ENCODE measurements around the gene CDK16.

The CDK16 gene

DNA sequence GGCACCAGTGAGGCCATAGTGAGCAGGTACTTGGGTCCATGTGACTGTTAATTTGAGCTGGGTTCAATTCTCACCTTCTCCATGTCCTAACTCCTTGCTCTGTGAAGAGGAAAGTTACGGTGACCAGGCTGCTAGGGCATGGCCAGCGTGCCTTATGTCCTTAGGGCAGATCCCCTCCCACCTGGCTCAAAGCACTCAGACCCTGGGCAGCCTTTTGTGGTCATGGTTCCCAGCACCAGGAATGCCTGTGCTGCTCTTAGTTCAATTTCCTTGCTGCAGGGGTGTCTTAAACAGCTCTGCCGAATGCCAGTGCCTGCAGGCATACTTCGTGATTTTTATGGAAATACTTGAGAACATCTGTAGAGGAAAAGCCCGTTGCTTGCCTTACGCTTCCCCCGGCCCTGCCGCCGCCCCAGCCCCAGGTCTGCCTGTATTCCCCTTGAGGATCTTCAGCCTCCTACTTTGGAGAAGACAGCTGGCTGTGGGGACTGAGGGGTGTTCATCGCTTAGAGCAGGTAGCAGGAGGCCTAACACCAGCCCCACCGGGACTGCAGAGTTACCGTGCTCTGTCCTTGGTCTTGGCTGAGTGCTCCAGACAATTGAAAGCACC lies 3.1 kb upstream of the CDK16 start:
- Histone ChIP-seq H2BK12ac (ENCODE audit: low read length) (no peak overlapping the region), H4K8ac (ENCODE audit: low read depth, low read length) (no peak overlapping the region), H3K79me1 (ENCODE audit: low read length) (peaks cover 11% of the 10 kb centered on the region), H3K9me3 (ENCODE audit: insufficient read depth, low read depth, low read length) (peaks cover 4% of the 10 kb centered on the region), H3K4ac (ENCODE audit: low read depth, low read length) (no peak overlapping the region), H3K9ac (ENCODE audit: low read length) (no peak overlapping the region), H4K12ac (ENCODE audit: low read depth, low read length) (no peak overlapping the region), H2AFZ (ENCODE audit: insufficient read depth, low read length, poor library complexity) (no peak overlapping the region), H3K18ac (ENCODE audit: low read length) (no peak overlapping the region), H3K27ac (ENCODE audit: low read depth, low read length) (no peak overlapping the region), H3K14ac (ENCODE audit: low read length) (no peak overlapping the region), H2BK120ac (ENCODE audit: insufficient read depth, low read length, poor library complexity) (no peak overlapping the region), H2AK5ac (ENCODE audit: low read length) (no peak overlapping the region), H2BK5ac (ENCODE audit: low read depth, low read length, poor library complexity) (no peak overlapping the region), H3K36me3 (ENCODE audit: control insufficient read depth in 1 of 2, insufficient read depth in 2 of 2, low read length in 2 of 2) (peaks cover 38 to 56% of the 10 kb centered on the region in 2 experiments), H3K4me3 (ENCODE audit: low read depth, low read length) (no peak overlapping the region), H3K23ac (ENCODE audit: low read length) (no peak overlapping the region), H3K4me1 (ENCODE audit: control insufficient read depth in 1 of 2, insufficient read depth in 2 of 2, low read length in 2 of 2) (peaks cover 11 to 16% of the 10 kb centered on the region in 2 experiments), H4K91ac (ENCODE audit: low read depth, low read length) (no peak overlapping the region), H3K27me3 (ENCODE audit: insufficient read depth, low read length) (no peaks in the 10 kb centered on the region), H3K4me2 (ENCODE audit: low read length) (no peak overlapping the region), H3K79me2 (ENCODE audit: control insufficient read depth, insufficient read depth, low read length, poor library complexity) (peaks cover 15% of the 10 kb centered on the region)
- WGBS (ENCODE audit: extremely low coverage, insufficient coverage, insufficient read length) = no CpG with 5 or more reads among the region's 12 CpGs
- no peak for DNase-seq

DNA sequence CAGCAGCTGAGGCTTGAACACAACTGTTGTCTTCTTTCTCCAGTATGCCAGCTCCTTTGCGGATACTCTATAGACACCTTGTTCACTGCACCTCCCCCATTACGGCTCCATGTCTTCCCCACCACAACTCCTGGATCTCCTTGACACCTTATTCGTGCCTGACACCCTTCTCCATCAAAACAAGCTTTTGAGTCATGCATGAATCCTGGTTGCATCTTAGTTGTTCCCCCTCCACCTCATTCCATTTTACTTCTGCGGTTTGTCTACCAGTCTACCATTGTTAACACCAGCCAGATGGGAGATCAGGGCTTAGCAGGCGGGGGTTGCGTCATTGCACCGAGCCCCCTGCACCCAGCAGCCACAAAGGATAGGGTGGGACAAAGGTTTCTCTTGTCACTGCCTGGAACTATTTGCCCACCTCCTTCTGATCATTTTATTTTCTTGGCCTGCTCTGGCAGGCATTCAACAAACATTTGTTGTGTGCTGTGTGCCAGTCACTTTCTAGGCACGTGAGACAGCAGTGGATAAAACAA lies 2.0 kb upstream of the CDK16 start:
- Histone ChIP-seq H3K4me3 (ENCODE audit: low read depth, low read length) (no peak overlapping the region), H4K8ac (ENCODE audit: low read depth, low read length) (no peak overlapping the region), H3K9ac (ENCODE audit: low read length) (no peak overlapping the region), H4K91ac (ENCODE audit: low read depth, low read length) (no peak overlapping the region), H3K4ac (ENCODE audit: low read depth, low read length) (no peak overlapping the region), H2BK120ac (ENCODE audit: insufficient read depth, low read length, poor library complexity) (no peak overlapping the region), H3K18ac (ENCODE audit: low read length) (no peak overlapping the region), H3K23ac (ENCODE audit: low read length) (no peak overlapping the region), H2BK12ac (ENCODE audit: low read length) (no peak overlapping the region), H3K36me3 (ENCODE audit: control insufficient read depth in 1 of 2, insufficient read depth in 2 of 2, low read length in 2 of 2) (peaks cover 30 to 46% of the 10 kb centered on the region in 2 experiments), H3K14ac (ENCODE audit: low read length) (no peak overlapping the region), H3K4me2 (ENCODE audit: low read length) (no peak overlapping the region), H2BK5ac (ENCODE audit: low read depth, low read length, poor library complexity) (no peak overlapping the region), H2AK5ac (ENCODE audit: low read length) (no peak overlapping the region), H2AFZ (ENCODE audit: insufficient read depth, low read length, poor library complexity) (no peak overlapping the region), H3K79me2 (ENCODE audit: control insufficient read depth, insufficient read depth, low read length, poor library complexity) (peaks cover 15% of the 10 kb centered on the region), H3K27me3 (ENCODE audit: insufficient read depth, low read length) (no peaks in the 10 kb centered on the region), H3K9me3 (ENCODE audit: insufficient read depth, low read depth, low read length) (peaks cover 4% of the 10 kb centered on the region), H3K27ac (ENCODE audit: low read depth, low read length) (peak overlapping the region; percentile 71), H3K4me1 (ENCODE audit: control insufficient read depth in 1 of 2, insufficient read depth in 2 of 2, low read length in 2 of 2) (peaks cover 12 to 16% of the 10 kb centered on the region in 2 experiments), H3K79me1 (ENCODE audit: low read length) (peaks cover 11% of the 10 kb centered on the region), H4K12ac (ENCODE audit: low read depth, low read length) (no peak overlapping the region)
- no CpG with 5 or more reads among the region's 8 CpGs for WGBS (ENCODE audit: extremely low coverage, insufficient coverage, insufficient read length)
- DNase-seq = no peak

DNA sequence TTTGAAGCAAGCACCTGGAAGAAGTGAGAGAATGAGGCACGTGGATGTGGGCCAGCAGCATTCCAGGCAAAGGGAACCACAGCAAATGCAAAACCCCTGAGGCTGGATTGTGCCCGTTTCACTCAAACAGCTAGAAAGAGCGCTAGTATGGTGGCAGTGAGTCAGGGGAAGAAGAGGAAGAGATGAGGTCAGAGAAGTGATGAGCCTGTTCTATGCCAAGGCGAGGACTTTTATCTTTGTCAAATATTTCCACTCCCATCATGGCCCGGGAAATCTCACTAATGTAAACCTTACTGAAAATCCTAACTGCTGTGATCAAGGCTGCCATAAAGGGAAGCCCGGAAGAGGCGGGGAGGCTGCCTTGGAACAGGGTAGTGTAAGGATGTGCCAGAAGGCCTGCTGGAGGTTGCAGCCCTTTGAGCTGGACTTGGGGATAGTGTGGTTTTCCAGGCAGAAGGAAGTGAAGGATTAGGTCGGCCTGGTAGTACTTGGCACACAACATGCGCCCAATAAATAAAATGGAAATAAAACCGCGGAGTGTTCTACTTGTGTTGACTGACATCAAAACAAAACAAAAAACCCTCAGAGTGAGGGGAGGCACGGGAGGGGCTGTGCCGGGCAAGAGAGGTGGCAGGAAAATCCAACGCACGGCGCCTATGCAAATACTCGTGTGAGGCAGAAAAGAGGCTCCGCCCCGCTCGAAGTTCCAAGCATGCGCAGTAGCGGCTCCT lies 1.2 kb upstream of the CDK16 start:
- Histone ChIP-seq H3K14ac (ENCODE audit: low read length) (no peak overlapping the region), H4K12ac (ENCODE audit: low read depth, low read length) (peak overlapping the region; percentile 39), H3K4me3 (ENCODE audit: low read depth, low read length) (no peak overlapping the region), H4K91ac (ENCODE audit: low read depth, low read length) (peak overlapping the region; percentile 13), H3K18ac (ENCODE audit: low read length) (no peak overlapping the region), H4K8ac (ENCODE audit: low read depth, low read length) (peak overlapping the region; percentile 47), H3K79me1 (ENCODE audit: low read length) (peaks cover 11% of the 10 kb centered on the region), H3K4me1 (ENCODE audit: control insufficient read depth in 1 of 2, insufficient read depth in 2 of 2, low read length in 2 of 2) (peaks cover 12 to 16% of the 10 kb centered on the region in 2 experiments), H3K36me3 (ENCODE audit: control insufficient read depth in 1 of 2, insufficient read depth in 2 of 2, low read length in 2 of 2) (peaks cover 29 to 42% of the 10 kb centered on the region in 2 experiments), H3K4me2 (ENCODE audit: low read length) (peak overlapping the region; percentile 71), H3K27ac (ENCODE audit: low read depth, low read length) (peak overlapping the region; percentile 71), H2AFZ (ENCODE audit: insufficient read depth, low read length, poor library complexity) (no peak overlapping the region), H2BK120ac (ENCODE audit: insufficient read depth, low read length, poor library complexity) (no peak overlapping the region), H3K9me3 (ENCODE audit: insufficient read depth, low read depth, low read length) (peaks cover 4% of the 10 kb centered on the region), H3K4ac (ENCODE audit: low read depth, low read length) (no peak overlapping the region), H2BK12ac (ENCODE audit: low read length) (no peak overlapping the region), H3K79me2 (ENCODE audit: control insufficient read depth, insufficient read depth, low read length, poor library complexity) (peaks cover 15% of the 10 kb centered on the region), H2AK5ac (ENCODE audit: low read length) (no peak overlapping the region), H2BK5ac (ENCODE audit: low read depth, low read length, poor library complexity) (no peak overlapping the region), H3K23ac (ENCODE audit: low read length) (no peak overlapping the region), H3K9ac (ENCODE audit: low read length) (no peak overlapping the region), H3K27me3 (ENCODE audit: insufficient read depth, low read length) (no peaks in the 10 kb centered on the region)
- DNase-seq = peak; percentile 93 to 99
- WGBS (ENCODE audit: extremely low coverage, insufficient coverage, insufficient read length) = no CpG with 5 or more reads among the region's 22 CpGs

DNA sequence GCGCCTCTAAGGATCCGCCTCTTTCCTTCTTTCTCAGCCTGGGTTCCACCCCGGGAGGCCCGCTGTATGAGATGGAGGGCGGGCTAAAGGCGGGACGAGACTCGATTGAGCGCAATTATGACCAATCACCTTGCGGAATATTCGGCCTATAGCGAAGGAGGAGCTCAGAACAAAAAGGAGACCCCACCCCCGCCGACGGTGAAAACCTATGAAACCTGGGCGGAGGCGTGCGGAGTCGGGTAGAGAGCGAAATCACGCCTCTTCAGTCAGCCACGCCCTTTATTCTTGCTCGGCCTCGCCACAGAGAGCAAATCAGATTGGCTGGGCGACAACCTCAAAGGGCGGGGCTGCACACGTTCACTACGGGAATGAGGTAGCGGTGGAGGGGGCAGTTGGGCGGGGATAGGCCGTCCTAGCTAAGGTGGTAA lies 615 bp upstream of the CDK16 start:
- Histone ChIP-seq H3K4me3 (ENCODE audit: low read depth, low read length) (peak overlapping the region; percentile 96), H3K79me2 (ENCODE audit: control insufficient read depth, insufficient read depth, low read length, poor library complexity) (peaks cover 15% of the 10 kb centered on the region), H2BK5ac (ENCODE audit: low read depth, low read length, poor library complexity) (no peak overlapping the region), H4K8ac (ENCODE audit: low read depth, low read length) (peak overlapping the region; percentile 41), H3K18ac (ENCODE audit: low read length) (peak overlapping the region; percentile 67), H3K4me2 (ENCODE audit: low read length) (peak overlapping the region; percentile 86), H3K4ac (ENCODE audit: low read depth, low read length) (no peak overlapping the region), H3K27me3 (ENCODE audit: insufficient read depth, low read length) (no peaks in the 10 kb centered on the region), H2AK5ac (ENCODE audit: low read length) (no peak overlapping the region), H2AFZ (ENCODE audit: insufficient read depth, low read length, poor library complexity) (peak overlapping the region; percentile 66), H3K4me1 (ENCODE audit: control insufficient read depth in 1 of 2, insufficient read depth in 2 of 2, low read length in 2 of 2) (peaks cover 12 to 16% of the 10 kb centered on the region in 2 experiments), H3K79me1 (ENCODE audit: low read length) (peaks cover 11% of the 10 kb centered on the region), H3K36me3 (ENCODE audit: control insufficient read depth in 1 of 2, insufficient read depth in 2 of 2, low read length in 2 of 2) (peaks cover 23 to 38% of the 10 kb centered on the region in 2 experiments), H2BK120ac (ENCODE audit: insufficient read depth, low read length, poor library complexity) (no peak overlapping the region), H3K9me3 (ENCODE audit: insufficient read depth, low read depth, low read length) (peaks cover 4% of the 10 kb centered on the region), H3K9ac (ENCODE audit: low read length) (no peak overlapping the region), H3K23ac (ENCODE audit: low read length) (no peak overlapping the region), H4K12ac (ENCODE audit: low read depth, low read length) (no peak overlapping the region), H4K91ac (ENCODE audit: low read depth, low read length) (peak overlapping the region; percentile 91), H2BK12ac (ENCODE audit: low read length) (no peak overlapping the region), H3K14ac (ENCODE audit: low read length) (no peak overlapping the region), H3K27ac (ENCODE audit: low read depth, low read length) (peak overlapping the region; percentile 71)
- DNase-seq = peak; percentile 96 to 100
- no CpG with 5 or more reads among the region's 31 CpGs for WGBS (ENCODE audit: extremely low coverage, insufficient coverage, insufficient read length)

Measured in trophoblast cell (in vitro differentiated cells and primary cell).